Common myeloid progenitor, CD34-positive (primary cell): ENCODE measurements around the gene USP11. TPM values are rescaled to one million over a fixed set of nuclear protein-coding genes. Genes with fewer than 3 reads are reported as not detected.

Experiments
- CTCF ChIA-PET: fragments of 350-600 bp; sonication (Branson Sonifier 250); formaldehyde crosslinking; loops from one replicate; lab custom pipeline; 2021; ENCODE audit warnings: antibody characterized with exemption; lab: Charles Lee
- POLR2A ChIA-PET: fragments of 350-600 bp; sonication (Branson Sonifier 250); formaldehyde crosslinking; loops from one replicate; lab custom pipeline; 2021; ENCODE audit warnings: antibody characterized with exemption; lab: Charles Lee
- DNase-seq, 3 donors: peaks; one replicate each; pipeline versions ENCODE4 v3.0.0 to v3.0.0-alpha.2; 2013
- H3K27ac ChIP-seq, 2 experiments: 1 replicate in 1 of 2; 2 replicates in 1 of 2; pipeline ENCODE4 v1.7.0; 2013; ENCODE audit warnings: inconsistent platforms in 2 of 2, low read length in 2 of 2, mild to moderate bottlenecking in 2 of 2, low read depth in 1 of 2, moderate library complexity in 1 of 2; ENCODE audit not compliant: severe bottlenecking in 2 of 2, insufficient read depth in 1 of 2, poor library complexity in 1 of 2
- H3K27me3 ChIP-seq, 5 experiments: replicated peaks in 2 of 5; 1 replicate in 3 of 5; 2 replicates in 2 of 5; pipeline versions ENCODE4 v1.6.1 to v1.7.0; 2013; ENCODE audit warnings: low read length in 4 of 5, mild to moderate bottlenecking in 2 of 5, moderate library complexity in 2 of 5, inconsistent platforms in 1 of 5; ENCODE audit not compliant: insufficient read depth in 5 of 5, control insufficient read depth in 4 of 5
- H3K36me3 ChIP-seq, 4 experiments: 1 replicate in 2 of 4; 2 replicates in 2 of 4; pipeline versions ENCODE4 v1.6.1 to v1.7.0; 2013; ENCODE audit warnings: low read length in 3 of 4, control low read depth in 1 of 4, mild to moderate bottlenecking in 1 of 4; ENCODE audit not compliant: control insufficient read depth in 4 of 4, insufficient read depth in 4 of 4
- H3K4me1 ChIP-seq, 4 experiments: 1 replicate in 3 of 4; 2 replicates in 1 of 4; pipeline versions ENCODE4 v1.6.1 to v1.7.1; 2013; ENCODE audit warnings: low read length in 3 of 4, mild to moderate bottlenecking in 3 of 4, control low read depth in 1 of 4, inconsistent platforms in 1 of 4, moderate library complexity in 1 of 4; ENCODE audit not compliant: control insufficient read depth in 4 of 4, insufficient read depth in 4 of 4; ENCODE audit errors: control extremely low read depth in 1 of 4
- H3K4me3 ChIP-seq, 7 experiments: 1 replicate in 4 of 7; 2 replicates in 3 of 7; pipeline versions ENCODE4 v1.5.1 to v1.7.0; 2013; ENCODE audit warnings: mild to moderate bottlenecking in 7 of 7, low read length in 6 of 7, moderate library complexity in 6 of 7, inconsistent platforms in 2 of 7, low read depth in 2 of 7, control low read depth in 1 of 7; ENCODE audit not compliant: insufficient read depth in 4 of 7, control insufficient read depth in 1 of 7; ENCODE audit errors: extremely low read depth in 1 of 7
- H3K9me3 ChIP-seq, 5 experiments: 1 replicate in 4 of 5; 2 replicates in 1 of 5; pipeline versions ENCODE4 v1.6.1 to v1.7.1; 2013; ENCODE audit warnings: low read length in 4 of 5, mild to moderate bottlenecking in 2 of 5, inconsistent platforms in 1 of 5, low read depth in 1 of 5, moderate library complexity in 1 of 5; ENCODE audit not compliant: control insufficient read depth in 4 of 5, insufficient read depth in 2 of 5; ENCODE audit errors: control extremely low read depth in 1 of 5
- WGBS: methylation state at CpG from one replicate; pipeline ENCODE4 v1.1.5; 2013; ENCODE audit not compliant: insufficient coverage; 5-methylcytosine and 5-hydroxymethylcytosine counted together
- polyA plus RNA-seq: library from polyadenylated mRNA; unstranded; fragments of 120-200 nt; gene quantifications from one replicate; pipeline ENCODE4 v1.2.1, GENCODE V29; 2013

USP11 gene
- 50.9 TPM for polyA plus RNA-seq

- peak within 1 kb of the TSS; percentile 85 to 93 for H3K27ac ChIP-seq
- H3K9me3 ChIP-seq, result peaks cover 0 to 3% (median 0%) of the 10 kb centered on the region in 5 experiments
- peak within 1 kb of the TSS; percentile 64 to 89 (median 74) for H3K4me3 ChIP-seq
- peaks cover 0 to 41% (median 0%) of the 10 kb centered on the region in 5 experiments for H3K27me3 ChIP-seq
- POLR2A ChIA-PET, result interaction anchor here (0.6 to 1.8 kb wide), 4 partner anchors 12 to 26 kb away, joined by 3 to 10 read pairs (median 4); partner anchors contain the start of gene CDK16
- CTCF ChIA-PET, result interaction anchor here (1.5 kb wide), 1 partner anchor 152 kb away, joined by 3 read pairs; no protein-coding TSS in a partner anchor
- peak; percentile 62 to 83 (median 82) for DNase-seq
- peaks cover 3 to 13% (median 4%) of the 10 kb centered on the region in 4 experiments for H3K4me1 ChIP-seq
- 27% methylated on average over 31 of the region's 46 CpGs for WGBS
- peaks cover 2 to 13% (median 8%) of the 10 kb centered on the region in 4 experiments for H3K36me3 ChIP-seq
Measured at GRCh38 chrX:47232803-47233332, at the start of gene USP11. TSS of gene USP11 (plus strand) at chrX:47233009. CDS start at chrX:47233044, 35 bp downstream.

DNA sequence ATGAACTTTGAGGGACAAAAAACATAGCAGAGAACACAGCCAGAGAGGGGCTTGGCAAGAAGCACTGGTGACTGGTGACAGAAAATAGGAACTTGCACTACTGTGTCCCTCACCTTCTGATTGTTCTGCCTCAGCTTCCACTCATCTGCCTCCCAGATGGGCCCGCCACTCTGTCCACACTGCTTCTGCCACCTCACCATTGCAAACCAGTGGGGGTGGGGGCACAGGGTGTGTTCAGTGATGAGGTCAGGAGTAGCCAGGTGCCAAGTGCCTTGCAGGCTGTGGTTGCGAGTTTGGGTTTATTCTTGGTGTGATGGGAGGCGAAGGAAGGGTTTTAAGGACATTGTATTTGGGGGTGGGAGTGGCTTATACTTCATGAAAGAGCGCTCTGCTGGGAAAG, 48.3 kb upstream of the USP11 start:
- no peak for DNase-seq
- Histone ChIP-seq H3K4me1 (no peaks in the 10 kb centered on the region), H3K4me3 (no peak overlapping the region), H3K27me3 (peaks cover 0 to 61% (median 0%) of the 10 kb centered on the region in 5 experiments), H3K36me3 (peaks cover 3 to 62% (median 29%) of the 10 kb centered on the region in 4 experiments), H3K27ac (no peak overlapping the region), H3K9me3 (no peaks in the 10 kb centered on the region)
- 86% methylated on average over 3 of the region's 4 CpGs for WGBS
- ChIA-PET POLR2A (no interaction called here), CTCF (no interaction called here)

- H3K4me1 ChIP-seq, result peaks cover 0 to under 1% (median 0%) of the 10 kb centered on the region in 4 experiments
- CTCF ChIA-PET, result no interaction called here
- peaks cover 0 to 60% (median 0%) of the 10 kb centered on the region in 5 experiments for H3K27me3 ChIP-seq
- POLR2A ChIA-PET, result no interaction called here
- H3K9me3 ChIP-seq, result no peaks in the 10 kb centered on the region
- no peak overlapping the region for H3K27ac ChIP-seq
- no peak for DNase-seq
- H3K36me3 ChIP-seq, result peaks cover 3 to 57% (median 26%) of the 10 kb centered on the region in 4 experiments
- H3K4me3 ChIP-seq, result no peak overlapping the region
- WGBS, result 92% methylated on average over 11 of the region's 17 CpGs
Measured at GRCh38 chrX:47185241-47185640, 47.6 kb upstream of the USP11 start.

GRCh38 chrX:47186096-47186740, 46.6 kb upstream of the USP11 start:
- POLR2A ChIA-PET, result no interaction called here
- peaks cover 0 to 6% (median 2%) of the 10 kb centered on the region in 4 experiments for H3K4me1 ChIP-seq
- DNase-seq, result no peak
- WGBS, result 89% methylated on average over 23 of the region's 27 CpGs
- H3K27ac ChIP-seq, result no peak overlapping the region
- peaks cover 0 to 67% (median 0%) of the 10 kb centered on the region in 5 experiments for H3K27me3 ChIP-seq
- H3K9me3 ChIP-seq, result no peaks in the 10 kb centered on the region
- H3K4me3 ChIP-seq, result no peak overlapping the region
- CTCF ChIA-PET, result interaction anchor here (0.6 kb wide), 1 partner anchor 33 kb away, joined by 3 read pairs; no protein-coding TSS in a partner anchor
- peaks cover 3 to 49% (median 22%) of the 10 kb centered on the region in 4 experiments for H3K36me3 ChIP-seq

DNA sequence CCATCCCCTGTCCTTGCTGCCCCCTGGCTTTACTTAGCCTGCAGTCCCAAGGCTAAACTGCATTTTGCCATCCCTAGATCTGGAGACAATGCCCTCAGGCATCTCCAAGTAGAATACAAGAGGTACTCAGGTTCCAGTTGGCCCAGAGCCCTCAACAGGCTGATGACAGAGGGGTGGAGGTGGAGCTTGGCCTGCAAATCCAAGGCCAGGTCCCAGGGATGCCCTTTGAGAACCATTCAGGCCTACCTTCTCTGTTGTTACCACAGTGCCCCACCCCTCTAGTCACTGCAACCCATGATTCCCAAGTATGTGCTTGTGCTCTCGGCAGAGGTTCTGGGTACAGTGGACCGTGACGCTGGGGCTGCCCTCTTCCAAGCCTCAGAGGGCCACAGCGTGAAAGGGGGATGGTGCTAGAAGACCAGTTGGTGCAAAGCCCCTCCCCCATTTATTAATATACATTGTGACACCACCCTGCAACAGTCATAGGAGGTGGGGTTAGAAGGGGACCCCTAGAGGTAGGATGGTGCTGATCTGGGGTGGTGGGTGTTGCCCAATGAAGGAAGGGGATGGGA, 45.6 kb upstream of the USP11 start:
- no peak overlapping the region for H3K27ac ChIP-seq
- H3K27me3 ChIP-seq, result peaks cover 0 to 66% (median 0%) of the 10 kb centered on the region in 5 experiments
- DNase-seq, result no peak
- WGBS, result 100% methylated on average over 3 of the region's 4 CpGs
- no peak overlapping the region for H3K4me3 ChIP-seq
- peaks cover 3 to 39% (median 17%) of the 10 kb centered on the region in 4 experiments for H3K36me3 ChIP-seq
- H3K9me3 ChIP-seq, result no peaks in the 10 kb centered on the region
- H3K4me1 ChIP-seq, result peaks cover 2 to 11% (median 8%) of the 10 kb centered on the region in 4 experiments
- POLR2A ChIA-PET, result no interaction called here
- CTCF ChIA-PET, result no interaction called here

GRCh38 chrX:47189906-47190305, 42.9 kb upstream of the USP11 start:
- H3K9me3 ChIP-seq, result no peaks in the 10 kb centered on the region
- H3K27me3 ChIP-seq, result peaks cover 0 to 50% (median 0%) of the 10 kb centered on the region in 5 experiments
- peak in 2 of 3 donors; percentile 31 to 32 for DNase-seq
- 82% methylated on average over 14 of the region's 19 CpGs for WGBS
- ChIA-PET CTCF (no interaction called here), POLR2A (no interaction called here)
- peaks cover 10 to 27% (median 22%) of the 10 kb centered on the region in 4 experiments for H3K4me1 ChIP-seq
- H3K36me3 ChIP-seq, result peaks cover 0 to 24% (median 9%) of the 10 kb centered on the region in 4 experiments
- no peak overlapping the region for H3K27ac ChIP-seq
- H3K4me3 ChIP-seq, result no peak overlapping the region
